Skeletal muscle tissue (tissue), 4 donors: ENCODE results near the gene TMEM130. TPM values are rescaled to one million over a fixed set of nuclear protein-coding genes. Genes with fewer than 3 reads are reported as not detected.
A peak's percentile ranks its signal among the peaks of the same experiment; 100 is the strongest.

Experiments used
- H3K27ac ChIP-seq: one replicate; pipeline ENCODE4 v1.7.0; 2013; ENCODE audit warnings: mild to moderate bottlenecking, low read depth, low read length, inconsistent platforms
- H3K27me3 ChIP-seq, 3 donors: one replicate each; pipeline ENCODE4 v1.7.0; 2013; ENCODE audit warnings: low read length in 3 of 3; ENCODE audit not compliant: control insufficient read depth in 3 of 3, insufficient read depth in 3 of 3
- H3K36me3 ChIP-seq, 3 donors: one replicate each; pipeline ENCODE4 v1.7.0; 2013; ENCODE audit warnings: low read length in 3 of 3; ENCODE audit not compliant: control insufficient read depth in 3 of 3, insufficient read depth in 3 of 3
- H3K4me1 ChIP-seq, 3 donors: one replicate each; pipeline ENCODE4 v1.7.0; 2013; ENCODE audit warnings: low read length in 3 of 3, mild to moderate bottlenecking in 3 of 3; ENCODE audit not compliant: control insufficient read depth in 3 of 3, insufficient read depth in 3 of 3
- H3K4me3 ChIP-seq, 3 donors: one replicate each; pipeline ENCODE4 v1.7.0; 2013; ENCODE audit warnings: low read length in 3 of 3
- H3K9ac ChIP-seq, 3 donors: one replicate each; pipeline ENCODE4 v1.7.0; 2013; ENCODE audit warnings: low read length in 3 of 3, mild to moderate bottlenecking in 3 of 3, moderate library complexity in 2 of 3, low read depth in 1 of 3
- H3K9me3 ChIP-seq, 3 donors: one replicate each; pipeline ENCODE4 v1.7.0; 2013; ENCODE audit warnings: low read length in 3 of 3; ENCODE audit not compliant: control insufficient read depth in 3 of 3
- total RNA-seq: library from RNA; depleted of rRNA; stranded (reverse); fragments of >200 nt; gene quantifications from one replicate; pipeline ENCODE4 v1.2.3, GENCODE V29; 2014
- donor health status: Osteomylitis.

TMEM130 gene
- total RNA-seq, 1 donor from 2014 or later, result 0.52 TPM

DNA sequence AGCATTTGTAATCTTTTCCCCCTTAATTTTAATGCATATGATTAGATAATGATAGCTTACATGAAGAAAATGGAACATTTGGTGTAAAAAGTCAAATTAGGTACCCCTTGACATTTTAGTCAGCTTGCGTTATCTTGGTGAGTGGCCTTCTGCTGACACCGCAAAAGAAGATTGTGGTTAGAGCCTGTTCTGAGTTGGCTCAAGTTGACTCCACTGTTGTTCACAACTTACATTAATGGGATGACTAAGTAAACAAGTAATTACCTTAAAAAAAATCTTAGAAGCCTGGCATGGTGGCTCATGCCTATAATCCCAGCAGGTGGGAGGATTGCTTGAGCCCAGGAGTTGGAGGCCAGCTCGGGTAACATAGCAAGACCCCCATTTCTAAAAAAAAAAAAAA lies 32.7 kb upstream of the TMEM130 start:
- H3K4me1 ChIP-seq, result peaks cover 0 to 3% (median 0%) of the 10 kb centered on the region in 3 donors
- no peaks in the 10 kb centered on the region for H3K27me3 ChIP-seq
- no peak overlapping the region for H3K9ac ChIP-seq
- no peaks in the 10 kb centered on the region for H3K9me3 ChIP-seq
- no peak overlapping the region for H3K27ac ChIP-seq
- no peak overlapping the region for H3K4me3 ChIP-seq
- peaks cover 55 to 82% (median 75%) of the 10 kb centered on the region in 3 donors for H3K36me3 ChIP-seq

- Histone ChIP-seq H3K4me1 (peaks cover 0 to 3% (median 0%) of the 10 kb centered on the region in 3 donors), H3K27me3 (no peaks in the 10 kb centered on the region), H3K27ac (no peak overlapping the region), H3K9me3 (no peaks in the 10 kb centered on the region), H3K36me3 (peaks cover 58 to 82% (median 72%) of the 10 kb centered on the region in 3 donors), H3K9ac (no peak overlapping the region), H3K4me3 (no peak overlapping the region)
Observed at GRCh38 chr7:98900815-98901214, 31.0 kb upstream of the TMEM130 start.

- no peaks in the 10 kb centered on the region for H3K27me3 ChIP-seq
- H3K9me3 ChIP-seq, result no peaks in the 10 kb centered on the region
- no peak overlapping the region for H3K4me3 ChIP-seq
- H3K27ac ChIP-seq, result no peak overlapping the region
- H3K36me3 ChIP-seq, result peaks cover 48 to 80% (median 62%) of the 10 kb centered on the region in 3 donors
- no peak overlapping the region for H3K9ac ChIP-seq
- H3K4me1 ChIP-seq, result peaks cover 0 to 3% (median 0%) of the 10 kb centered on the region in 3 donors
Observed at GRCh38 chr7:98899816-98900215, 30.0 kb upstream of the TMEM130 start.

- Histone ChIP-seq H3K9ac (no peak overlapping the region), H3K36me3 (peaks cover 29 to 48% (median 43%) of the 10 kb centered on the region in 3 donors), H3K9me3 (no peaks in the 10 kb centered on the region), H3K4me1 (no peaks in the 10 kb centered on the region), H3K27ac (no peak overlapping the region), H3K4me3 (no peak overlapping the region), H3K27me3 (no peaks in the 10 kb centered on the region)
Observed at GRCh38 chr7:98892609-98893008, 22.8 kb upstream of the TMEM130 start.

DNA sequence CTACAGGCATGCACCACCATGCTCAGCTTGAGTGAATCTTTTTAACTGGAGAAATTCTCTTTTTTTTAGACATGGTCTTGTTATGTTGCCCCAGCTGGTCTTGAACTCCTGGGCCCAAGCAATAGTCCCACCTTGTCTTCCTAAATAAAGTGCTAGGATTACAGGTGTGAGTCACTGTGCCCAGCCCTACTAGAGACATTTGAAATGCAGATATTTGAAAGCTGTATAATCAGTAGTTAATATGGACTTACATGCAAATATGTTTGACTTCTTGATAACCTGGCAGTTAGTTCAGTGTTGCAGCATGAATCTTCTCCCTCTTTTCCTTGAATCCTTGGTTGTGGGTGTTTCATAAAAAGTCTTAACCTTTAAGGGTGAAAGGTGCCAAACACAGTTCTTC lies 17.2 kb upstream of the TMEM130 start:
- no peak overlapping the region for H3K27ac ChIP-seq
- peaks cover 32 to 55% (median 41%) of the 10 kb centered on the region in 3 donors for H3K36me3 ChIP-seq
- H3K9me3 ChIP-seq, result no peaks in the 10 kb centered on the region
- no peak overlapping the region for H3K4me3 ChIP-seq
- no peak overlapping the region for H3K9ac ChIP-seq
- no peaks in the 10 kb centered on the region for H3K27me3 ChIP-seq
- H3K4me1 ChIP-seq, result no peaks in the 10 kb centered on the region

- no peak overlapping the region for H3K9ac ChIP-seq
- no peak overlapping the region for H3K27ac ChIP-seq
- H3K9me3 ChIP-seq, result no peaks in the 10 kb centered on the region
- H3K27me3 ChIP-seq, result no peaks in the 10 kb centered on the region
- peaks cover 31 to 52% (median 38%) of the 10 kb centered on the region in 3 donors for H3K36me3 ChIP-seq
- H3K4me3 ChIP-seq, result no peak overlapping the region
- peaks cover 9 to 14% (median 12%) of the 10 kb centered on the region in 3 donors for H3K4me1 ChIP-seq
Observed at GRCh38 chr7:98884416-98884815, 14.6 kb upstream of the TMEM130 start.

DNA sequence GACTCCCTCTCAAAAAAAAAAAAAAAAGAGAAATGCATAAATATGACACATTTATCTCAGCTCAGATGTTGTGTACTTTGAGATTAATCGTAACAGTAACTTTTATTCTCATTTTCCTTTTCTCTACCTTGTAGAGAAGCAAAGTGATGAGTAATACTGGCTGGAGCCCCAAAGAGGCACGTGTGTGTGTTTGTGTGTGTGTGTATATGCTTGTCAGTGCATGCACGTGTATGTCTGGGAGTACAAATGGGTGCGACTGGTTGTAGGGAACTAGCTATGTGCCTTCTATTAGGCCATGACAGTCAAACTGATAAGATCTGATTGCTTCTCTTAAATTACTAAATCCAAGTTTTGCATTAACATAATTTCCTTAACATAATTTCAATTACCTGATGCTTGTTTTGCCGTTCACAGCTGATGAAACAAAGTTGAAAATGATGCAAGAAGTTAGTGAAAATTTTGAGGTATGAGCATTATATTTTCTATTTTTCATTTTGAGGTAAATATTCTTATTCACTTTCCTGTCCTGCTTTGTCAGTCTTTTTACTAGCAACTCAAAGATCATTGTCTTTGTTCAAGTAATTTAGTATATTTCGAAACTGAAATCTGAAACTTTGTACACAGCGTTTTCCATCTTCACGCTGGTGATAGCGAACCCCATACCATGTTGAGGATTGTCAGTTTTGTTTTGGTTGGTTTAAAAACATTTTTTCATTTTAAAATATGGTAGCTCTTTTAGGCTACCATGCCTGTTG lies 11.9 kb upstream of the TMEM130 start:
- H3K27ac ChIP-seq, result no peak overlapping the region
- peaks cover 24 to 37% (median 31%) of the 10 kb centered on the region in 3 donors for H3K36me3 ChIP-seq
- H3K9me3 ChIP-seq, result no peaks in the 10 kb centered on the region
- no peaks in the 10 kb centered on the region for H3K27me3 ChIP-seq
- H3K9ac ChIP-seq, result no peak overlapping the region
- peaks cover 17 to 23% (median 19%) of the 10 kb centered on the region in 3 donors for H3K4me1 ChIP-seq
- no peak overlapping the region for H3K4me3 ChIP-seq

DNA sequence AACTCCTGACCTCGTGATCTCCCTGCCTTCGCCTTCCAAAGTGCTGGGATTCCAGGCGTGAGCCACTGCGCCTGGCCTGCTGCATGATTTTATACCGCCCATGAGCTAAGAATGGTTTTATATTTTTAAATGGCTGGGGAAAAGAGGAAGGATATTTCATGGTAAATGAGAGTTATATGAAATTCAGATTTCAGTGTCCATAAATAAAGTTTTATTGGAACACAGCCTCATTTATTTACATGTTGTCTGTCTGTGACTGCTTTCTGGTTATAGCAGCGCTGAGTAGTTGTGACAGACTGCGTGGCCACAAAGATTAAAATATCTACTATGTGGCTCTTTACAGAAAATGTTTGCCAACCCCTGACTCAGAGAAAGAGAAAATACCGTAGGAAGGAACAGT lies 10.7 kb upstream of the TMEM130 start:
- Histone ChIP-seq H3K36me3 (peaks cover 24 to 29% (median 29%) of the 10 kb centered on the region in 3 donors), H3K9me3 (no peaks in the 10 kb centered on the region), H3K4me3 (peak overlapping the region in 2 of 3 donors; percentile 79 to 85), H3K9ac (peak overlapping the region in 1 of 3 donors; percentile 96), H3K27me3 (no peaks in the 10 kb centered on the region), H3K27ac (peak overlapping the region; percentile 88), H3K4me1 (peaks cover 17 to 23% (median 19%) of the 10 kb centered on the region in 3 donors)

GRCh38 chr7:98879979-98880315 lies 10.1 kb upstream of the TMEM130 start:
- H3K9me3 ChIP-seq, result no peaks in the 10 kb centered on the region
- peak overlapping the region; percentile 79 to 95 (median 85) for H3K4me3 ChIP-seq
- peaks cover 17 to 23% (median 19%) of the 10 kb centered on the region in 3 donors for H3K4me1 ChIP-seq
- H3K27ac ChIP-seq, result peak overlapping the region; percentile 88
- H3K36me3 ChIP-seq, result peaks cover 24 to 29% (median 29%) of the 10 kb centered on the region in 3 donors
- H3K27me3 ChIP-seq, result no peaks in the 10 kb centered on the region
- peak overlapping the region; percentile 84 to 98 (median 96) for H3K9ac ChIP-seq

DNA sequence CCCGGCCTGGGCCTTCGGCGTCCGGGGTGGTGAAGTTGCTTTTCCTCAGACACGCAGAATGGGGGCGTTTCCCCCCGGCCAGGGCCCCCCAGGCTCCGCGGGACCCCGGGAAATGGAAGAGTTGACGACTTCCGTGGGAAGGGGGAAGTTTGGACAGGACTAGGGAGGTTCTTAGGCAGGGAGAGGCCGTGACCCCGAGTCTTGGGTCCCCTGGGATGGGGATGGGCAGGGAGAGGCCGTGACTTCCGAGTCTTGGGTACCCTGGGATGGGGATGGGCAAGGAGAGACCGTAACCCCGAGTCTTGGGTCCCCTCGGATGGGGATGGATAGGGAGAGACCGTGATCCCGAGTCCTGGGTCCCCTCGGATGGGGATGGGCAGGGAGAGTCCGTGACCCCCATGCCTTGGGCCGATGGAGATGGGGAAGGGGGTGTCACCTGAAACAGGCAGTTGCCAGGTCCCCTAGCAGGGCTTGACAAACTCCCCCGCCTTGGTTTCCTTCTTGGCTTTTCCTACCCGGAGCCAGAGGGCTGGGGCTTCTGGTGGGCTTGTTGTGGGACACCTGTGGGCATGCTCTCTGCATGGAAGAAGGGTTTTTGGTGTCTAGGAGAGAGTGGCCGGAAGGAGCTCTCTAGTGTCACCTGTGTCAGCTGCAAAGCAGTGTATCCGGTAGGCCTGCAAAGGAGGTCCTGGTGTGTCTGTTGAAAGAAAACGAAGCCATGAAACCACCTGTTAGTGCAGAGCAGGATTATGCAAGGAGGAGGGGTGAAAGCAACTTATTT lies 9.6 kb upstream of the TMEM130 start:
- Histone ChIP-seq H3K4me3 (peak overlapping the region; percentile 79 to 95 (median 85)), H3K9ac (peak overlapping the region; percentile 84 to 98 (median 96)), H3K4me1 (peaks cover 17 to 23% (median 19%) of the 10 kb centered on the region in 3 donors), H3K36me3 (peaks cover 20 to 24% (median 24%) of the 10 kb centered on the region in 3 donors), H3K9me3 (no peaks in the 10 kb centered on the region), H3K27me3 (no peaks in the 10 kb centered on the region), H3K27ac (peak overlapping the region; percentile 88)
